OCI-LY7 (cell line): ENCODE measurements around the gene TYW1. TPM values are rescaled to one million over a fixed set of nuclear protein-coding genes. Genes with fewer than 3 reads are reported as not detected.
"Not testable (repeated sequence)": the region's sequence is repeated elsewhere in the genome, so short reads cannot be mapped to it uniquely, and the experiment has no call there.

Experiments
- BruUV-seq: library from RNA; stranded (reverse); fragments of 400-500 nt; replicated peaks from 2 replicates; lab custom pipeline; 2021; lab: Mats Ljungman, UMichigan
- CTCF ChIA-PET: fragments of 300-600 bp; sonication (Branson Sonifier 250); formaldehyde crosslinking; loops from one replicate; lab custom pipeline; 2022; ENCODE audit warnings: antibody characterized with exemption; ENCODE audit not compliant: unreplicated experiment; lab: Charles Lee
- POLR2A ChIA-PET: fragments of 300-600 bp; sonication (Branson Sonifier 250); formaldehyde crosslinking; loops from one replicate; lab custom pipeline; 2022; ENCODE audit warnings: antibody characterized with exemption; lab: Charles Lee
- DNase-seq: peaks from one replicate; pipeline ENCODE4 v3.0.0-alpha.2; 2015; ENCODE audit warnings: low spot score
- H2AFZ ChIP-seq: fragments of 200-600 bp; sonication (generic), shearing (Covaris generic); 2 replicates; pipeline ENCODE4 v1.6.1; 2014; ENCODE audit warnings: mild to moderate bottlenecking, antibody characterized with exemption, low read length, moderate library complexity
- H3K27ac ChIP-seq: fragments of 200-600 bp; sonication (generic); 2 replicates; pipeline ENCODE4 v1.5.1; 2014; ENCODE audit warnings: mixed run types, low read depth, mild to moderate bottlenecking, moderate library complexity, low read length, inconsistent platforms; ENCODE audit not compliant: poor library complexity, severe bottlenecking
- H3K36me3 ChIP-seq: fragments of 200-600 bp; sonication (generic); 2 replicates; pipeline ENCODE4 v1.6.1; 2014; ENCODE audit warnings: mild to moderate bottlenecking, antibody characterized with exemption, low read length, moderate library complexity, mixed read lengths; ENCODE audit not compliant: insufficient read depth
- H3K4me1 ChIP-seq: fragments of 200-600 bp; sonication (generic); 2 replicates; pipeline ENCODE4 v1.5.1; 2014; ENCODE audit warnings: mild to moderate bottlenecking, low read length; ENCODE audit not compliant: insufficient read depth, poor library complexity, severe bottlenecking
- H3K4me2 ChIP-seq: fragments of 200-600 bp; sonication (generic); 2 replicates; pipeline ENCODE4 v1.6.1; 2014; ENCODE audit warnings: mild to moderate bottlenecking, low read length
- H3K4me3 ChIP-seq: fragments of 200-600 bp; sonication (generic); 2 replicates; pipeline ENCODE4 v1.5.1; 2014; ENCODE audit warnings: mild to moderate bottlenecking, low read depth, low read length; ENCODE audit not compliant: poor library complexity, severe bottlenecking
- H3K79me2 ChIP-seq: fragments of 200-600 bp; sonication (generic); 2 replicates; pipeline ENCODE4 v1.6.1; 2016; ENCODE audit warnings: low read depth, mild to moderate bottlenecking, low read length, moderate library complexity, mixed read lengths; ENCODE audit not compliant: insufficient read depth
- H3K9me2 ChIP-seq: fragments of 200-600 bp; sonication (generic); 2 replicates; pipeline ENCODE4 v1.6.1; 2016; ENCODE audit warnings: mild to moderate bottlenecking, low read length, mixed read lengths; ENCODE audit not compliant: insufficient read depth
- H3K9me3 ChIP-seq: fragments of 200-600 bp; sonication (generic); 2 replicates; pipeline ENCODE4 v1.6.1; 2014; ENCODE audit warnings: mild to moderate bottlenecking, mixed run types, low read length, mixed read lengths
- H4K20me1 ChIP-seq: fragments of 200-600 bp; sonication (generic); 2 replicates; pipeline ENCODE4 v1.6.1; 2014; ENCODE audit warnings: mild to moderate bottlenecking, antibody characterized with exemption, low read length, moderate library complexity, mixed read lengths; ENCODE audit not compliant: insufficient read depth
- EZH2phosphoT487 ChIP-seq: fragments of 200-600 bp; sonication (generic); IDR thresholded peaks from 2 replicates; pipeline ENCODE4 v1.6.1; 2018; ENCODE audit warnings: low read depth, borderline replicate concordance, mild to moderate bottlenecking, mixed run types, antibody characterized with exemption, low read length, moderate library complexity, mixed read lengths
- intact Hi-C: fragments of 100-400 bp; cut with micrococcal nuclease; formaldehyde crosslinking; loops from one replicate; pipeline ENCODE4 v1.10.0; 2022; ENCODE audit not compliant: unreplicated experiment
- total RNA-seq, 2 experiments: library from RNA; depleted of rRNA in 1 of 2; stranded (reverse); fragments of >200 nt in 1 of 2; shearing (Covaris generic) in 1 of 2; gene quantifications; 2 replicates each; pipeline ENCODE4 v1.2.3, GENCODE V29; 2014 to 2022
- TF ChIP-seq, protein P1 (sequence below): fragments of 200-600 bp; sonication (generic); conservative IDR thresholded peaks from 2 replicates; pipeline ENCODE4 v1.5.1; 2014; ENCODE audit warnings: mild to moderate bottlenecking, antibody characterized with exemption, low read length, moderate library complexity, mixed read lengths

Gene TYW1
- total RNA-seq, 2 experiments from 2014 or later, result 17.3 to 22.3 TPM

DNA sequence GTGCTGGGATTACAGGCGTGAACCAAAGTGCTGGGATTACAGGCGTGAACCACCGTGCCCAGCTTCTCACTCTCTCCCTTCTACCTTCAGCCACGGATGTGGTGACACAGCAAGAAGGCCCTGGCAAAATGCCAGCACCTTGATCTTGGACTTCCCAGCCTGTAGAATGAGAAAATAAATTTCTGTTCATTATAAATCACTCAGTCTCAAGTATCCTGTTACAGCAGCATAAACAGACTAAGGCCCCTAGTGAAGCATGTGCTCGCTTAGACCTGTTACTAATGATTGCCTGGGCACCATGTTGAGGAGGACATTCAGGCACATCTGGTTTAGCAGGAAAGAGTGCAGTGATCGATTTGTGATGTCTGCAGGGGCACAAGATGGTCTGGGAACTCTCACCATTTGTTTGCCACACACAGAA is 263.5 kb downstream of the TYW1 start:
- POLR2A ChIA-PET, BruUV-seq: not testable (repeated sequence)

DNA sequence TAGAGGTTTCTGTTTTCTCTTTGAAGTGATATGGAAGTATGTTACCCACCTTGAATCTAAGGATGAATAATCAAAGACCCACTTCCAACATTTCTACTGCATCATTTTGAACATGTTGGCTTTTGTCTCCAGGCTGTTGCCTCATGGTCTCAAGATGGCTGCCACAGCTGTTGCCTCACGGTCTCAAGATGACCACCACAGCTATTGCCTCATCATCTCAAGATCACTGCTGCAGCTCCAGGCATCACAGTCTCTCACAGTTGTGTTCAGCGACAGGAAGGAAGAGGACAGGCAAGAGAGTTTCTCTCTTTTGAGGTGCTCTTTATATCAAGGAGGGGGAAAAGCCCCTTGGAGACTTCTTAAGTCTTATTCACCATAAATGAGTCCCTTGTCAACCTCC is 267.4 kb downstream of the TYW1 start:
- H4K20me1 ChIP-seq, intact Hi-C loops, POLR2A ChIA-PET, H3K79me2 ChIP-seq, BruUV-seq, H3K36me3 ChIP-seq, H3K4me3 ChIP-seq, CTCF ChIA-PET, H3K4me1 ChIP-seq, H3K27ac ChIP-seq, H3K9me2 ChIP-seq, DNase-seq, H3K4me2 ChIP-seq, H3K9me3 ChIP-seq, H2AFZ ChIP-seq: not testable (repeated sequence)

More for the DNA sequence above, 263.5 kb downstream of the TYW1 start:
- H3K9me3 ChIP-seq, H2AFZ ChIP-seq, H3K36me3 ChIP-seq, DNase-seq, H3K4me1 ChIP-seq, H3K27ac ChIP-seq, H3K79me2 ChIP-seq, intact Hi-C loops, H3K9me2 ChIP-seq, CTCF ChIA-PET, H4K20me1 ChIP-seq, H3K4me2 ChIP-seq, H3K4me3 ChIP-seq: not testable (repeated sequence)

DNA sequence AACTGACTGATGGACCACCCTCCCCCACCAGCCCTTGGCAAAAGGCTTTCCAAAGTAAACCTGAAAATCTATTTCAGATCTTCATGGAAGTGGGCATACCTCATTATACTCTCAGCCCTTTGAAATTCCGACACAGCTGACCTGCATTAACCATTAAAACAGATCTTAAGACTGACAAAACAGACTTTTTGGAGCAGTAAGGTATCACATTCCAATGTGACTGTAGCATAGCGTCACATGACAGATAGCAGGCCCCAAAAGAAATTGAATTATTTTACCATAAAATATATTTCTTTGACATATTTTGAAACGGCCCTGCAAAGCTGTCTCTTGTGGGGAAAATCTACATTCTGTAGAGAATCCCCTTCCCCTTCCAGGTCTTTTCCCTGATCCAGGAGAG is 269.4 kb downstream of the TYW1 start:
- H3K4me3 ChIP-seq, BruUV-seq, H3K4me2 ChIP-seq, H3K79me2 ChIP-seq, H3K4me1 ChIP-seq, intact Hi-C loops, H3K27ac ChIP-seq, DNase-seq, H3K9me2 ChIP-seq, H3K9me3 ChIP-seq, H2AFZ ChIP-seq, CTCF ChIA-PET, H4K20me1 ChIP-seq, H3K36me3 ChIP-seq: not testable (repeated sequence)
- POLR2A ChIA-PET, result interaction anchor here (0.7 kb wide), 1 partner anchor 179 kb away, joined by 6 read pairs; no protein-coding TSS in a partner anchor

GRCh38 chr7:67267914-67268313 is 271.3 kb downstream of the TYW1 start:
- Histone ChIP-seq H3K27ac (no peak overlapping the region), H3K9me3 (no peaks in the 10 kb centered on the region), H3K36me3 (no peaks in the 10 kb centered on the region), H2AFZ (no peak overlapping the region), H3K9me2 (no peaks in the 10 kb centered on the region), H4K20me1 (no peaks in the 10 kb centered on the region), H3K4me2 (no peak overlapping the region), H3K4me3 (no peak overlapping the region), H3K4me1 (no peaks in the 10 kb centered on the region), H3K79me2 (no peaks in the 10 kb centered on the region)
- ChIA-PET POLR2A (no interaction called here), CTCF (no interaction called here)
- TF ChIP-seq, protein P1, sequence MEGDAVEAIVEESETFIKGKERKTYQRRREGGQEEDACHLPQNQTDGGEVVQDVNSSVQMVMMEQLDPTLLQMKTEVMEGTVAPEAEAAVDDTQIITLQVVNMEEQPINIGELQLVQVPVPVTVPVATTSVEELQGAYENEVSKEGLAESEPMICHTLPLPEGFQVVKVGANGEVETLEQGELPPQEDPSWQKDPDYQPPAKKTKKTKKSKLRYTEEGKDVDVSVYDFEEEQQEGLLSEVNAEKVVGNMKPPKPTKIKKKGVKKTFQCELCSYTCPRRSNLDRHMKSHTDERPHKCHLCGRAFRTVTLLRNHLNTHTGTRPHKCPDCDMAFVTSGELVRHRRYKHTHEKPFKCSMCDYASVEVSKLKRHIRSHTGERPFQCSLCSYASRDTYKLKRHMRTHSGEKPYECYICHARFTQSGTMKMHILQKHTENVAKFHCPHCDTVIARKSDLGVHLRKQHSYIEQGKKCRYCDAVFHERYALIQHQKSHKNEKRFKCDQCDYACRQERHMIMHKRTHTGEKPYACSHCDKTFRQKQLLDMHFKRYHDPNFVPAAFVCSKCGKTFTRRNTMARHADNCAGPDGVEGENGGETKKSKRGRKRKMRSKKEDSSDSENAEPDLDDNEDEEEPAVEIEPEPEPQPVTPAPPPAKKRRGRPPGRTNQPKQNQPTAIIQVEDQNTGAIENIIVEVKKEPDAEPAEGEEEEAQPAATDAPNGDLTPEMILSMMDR, result no peak
- TF ChIP-seq EZH2phosphoT487, result no peak
- intact Hi-C loops, result no loop called here
- BruUV-seq, result no TSS peak
- no peak for DNase-seq

DNA sequence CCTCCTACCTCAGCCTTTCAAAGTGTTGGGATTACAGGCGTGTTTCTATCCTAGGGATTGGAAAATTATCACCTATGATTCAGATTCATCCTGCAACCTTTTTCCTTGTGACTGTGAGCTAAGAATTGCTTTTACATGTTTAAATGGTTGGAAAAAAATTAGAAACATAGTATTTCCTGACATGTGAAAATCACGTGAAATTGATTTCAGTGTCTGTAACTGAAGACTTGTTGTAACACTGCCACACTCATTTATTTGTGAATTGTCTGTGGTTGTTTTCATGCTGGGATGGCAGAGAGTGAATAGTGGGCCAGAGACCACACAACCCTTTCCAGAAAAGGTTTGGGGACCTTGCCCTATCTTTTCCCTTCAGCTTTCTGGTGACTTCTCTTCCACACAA is 273.3 kb downstream of the TYW1 start:
- H3K9me2 ChIP-seq, H3K36me3 ChIP-seq, H3K4me3 ChIP-seq, H3K79me2 ChIP-seq, H3K9me3 ChIP-seq, H3K4me2 ChIP-seq, H3K4me1 ChIP-seq, DNase-seq, H3K27ac ChIP-seq, CTCF ChIA-PET, BruUV-seq, H4K20me1 ChIP-seq, intact Hi-C loops, H2AFZ ChIP-seq: not testable (repeated sequence)
- POLR2A ChIA-PET, result interaction anchor here (0.6 kb wide), 1 partner anchor 44 kb away, joined by 3 read pairs; no protein-coding TSS in a partner anchor
